Activated CD8-positive, alpha-beta memory T cell treated with anti-CD3 and anti-CD28 coated beads, Interleukin-2, amount 10 ng/mL, durations not matched to agents 7 days and 5 days (primary cell): ENCODE results near the gene EEF1A2. TPM values are rescaled to one million over a fixed set of nuclear protein-coding genes. Genes with fewer than 3 reads are reported as not detected.
A peak's percentile ranks its signal among the peaks of the same experiment; 100 is the strongest.

ENCODE experiments used
- ATAC-seq: fragments of 150-1000 bp; cut with Tn5 transposase; one replicate; pipeline ENCODE4 v1.10.0; 2021; ENCODE audit warnings: moderate library complexity
- CTCF ChIA-PET: fragments of 350-600 bp; sonication (Branson Sonifier 250); formaldehyde crosslinking; loops from one replicate; lab custom pipeline; 2021; ENCODE audit warnings: antibody characterized with exemption; lab: Charles Lee
- DNase-seq: peaks from one replicate; pipeline ENCODE4 v3.0.0-alpha.2; 2020
- H3K27ac Mint-ChIP-seq: one replicate; pipeline ENCODE4 v1.8.0; 2021; ENCODE audit warnings: mild to moderate bottlenecking, mixed read lengths
- H3K27me3 Mint-ChIP-seq: one replicate; pipeline ENCODE4 v1.8.0; 2021; ENCODE audit warnings: mixed read lengths
- H3K36me3 Mint-ChIP-seq: one replicate; pipeline ENCODE4 v1.8.0; 2021; ENCODE audit warnings: mild to moderate bottlenecking, mixed read lengths
- H3K4me1 Mint-ChIP-seq: one replicate; pipeline ENCODE4 v1.8.0; 2021; ENCODE audit warnings: mixed read lengths
- H3K4me3 Mint-ChIP-seq: one replicate; pipeline ENCODE4 v1.8.0; 2021; ENCODE audit warnings: mild to moderate bottlenecking, moderate library complexity, mixed read lengths
- H3K9me3 Mint-ChIP-seq: one replicate; pipeline ENCODE4 v1.8.0; 2022; ENCODE audit warnings: low read depth, mixed read lengths
- total RNA-seq, 2 experiments: library from RNA; stranded (reverse); gene quantifications; one replicate each; pipeline ENCODE4 v1.2.3, GENCODE V29; 2021

The EEF1A2 gene
- under 1 TPM in 1 of 2 experiments, not detected in 1; 0.84 TPM for total RNA-seq

- H3K27me3 Mint-ChIP-seq, result peaks cover 29% of the 10 kb centered on the region
- no peaks in the 10 kb centered on the region for H3K36me3 Mint-ChIP-seq
- no peak within 1 kb of the TSS for H3K27ac Mint-ChIP-seq
- CTCF ChIA-PET, result no interaction called here
- no peaks in the 10 kb centered on the region for H3K9me3 Mint-ChIP-seq
- ATAC-seq (peak; percentile 45), DNase-seq (no peak)
- no peak within 1 kb of the TSS for H3K4me3 Mint-ChIP-seq
- no peaks in the 10 kb centered on the region for H3K4me1 Mint-ChIP-seq
Measured at GRCh38 chr20:63498960-63499337, at the start of gene EEF1A2. Gene EEF1A2, minus strand, starts transcription at chr20:63499083. Its CDS starts 1,320 bp downstream, at chr20:63497763.

GRCh38 chr20:63548542-63548941, 49.7 kb upstream of the EEF1A2 start:
- peaks cover 30% of the 10 kb centered on the region for H3K27me3 Mint-ChIP-seq
- peaks cover 14% of the 10 kb centered on the region for H3K4me1 Mint-ChIP-seq
- no peaks in the 10 kb centered on the region for H3K36me3 Mint-ChIP-seq
- DNase-seq (no peak), ATAC-seq (no peak)
- H3K9me3 Mint-ChIP-seq, result no peaks in the 10 kb centered on the region
- CTCF ChIA-PET, result no interaction called here
- no peak overlapping the region for H3K27ac Mint-ChIP-seq
- H3K4me3 Mint-ChIP-seq, result no peak overlapping the region

- H3K27me3 Mint-ChIP-seq, result peaks cover 30% of the 10 kb centered on the region
- CTCF ChIA-PET, result no interaction called here
- no peak within 1 kb of the TSS for H3K4me3 Mint-ChIP-seq
- peaks cover 10% of the 10 kb centered on the region for H3K4me1 Mint-ChIP-seq
- DNase-seq (no peak), ATAC-seq (no peak)
- H3K9me3 Mint-ChIP-seq, result no peaks in the 10 kb centered on the region
- H3K36me3 Mint-ChIP-seq, result no peaks in the 10 kb centered on the region
- no peak within 1 kb of the TSS for H3K27ac Mint-ChIP-seq
Measured at GRCh38 chr20:63547725-63548480, 49.0 kb upstream of the EEF1A2 start, which contains the start of gene SRMS. Gene SRMS, minus strand, starts transcription at chr20:63547749. Its CDS starts 286 bp downstream, at chr20:63547463.

- Mint-ChIP-seq H3K27ac (no peak overlapping the region), H3K27me3 (peaks cover 28% of the 10 kb centered on the region), H3K36me3 (no peaks in the 10 kb centered on the region), H3K4me1 (peaks cover 2% of the 10 kb centered on the region), H3K4me3 (no peak overlapping the region), H3K9me3 (no peaks in the 10 kb centered on the region)
- CTCF ChIA-PET, result interaction anchor here (1.2 kb wide), 1 partner anchor 9 kb away, joined by 8 read pairs; the partner anchor contains the start of gene PTK6
- DNase-seq (no peak), ATAC-seq (no peak)
Measured at GRCh38 chr20:63546956-63547724, 48.3 kb upstream of the EEF1A2 start.

- CTCF ChIA-PET, result interaction anchor here (1.0 to 1.2 kb wide), 2 partner anchors 8 to 95 kb away, joined by 3 to 8 read pairs; partner anchors contain the start of gene PTK6
- Mint-ChIP-seq H3K9me3 (no peaks in the 10 kb centered on the region), H3K36me3 (no peaks in the 10 kb centered on the region), H3K27me3 (peaks cover 28% of the 10 kb centered on the region), H3K4me3 (no peak overlapping the region), H3K4me1 (no peaks in the 10 kb centered on the region), H3K27ac (no peak overlapping the region)
- DNase-seq (no peak), ATAC-seq (no peak)
Measured at GRCh38 chr20:63546256-63546955, 47.5 kb upstream of the EEF1A2 start.

GRCh38 chr20:63545814-63546213, 46.9 kb upstream of the EEF1A2 start:
- ATAC-seq (no peak), DNase-seq (no peak)
- Mint-ChIP-seq H3K4me1 (no peaks in the 10 kb centered on the region), H3K36me3 (no peaks in the 10 kb centered on the region), H3K27ac (no peak overlapping the region), H3K4me3 (no peak overlapping the region), H3K9me3 (no peaks in the 10 kb centered on the region), H3K27me3 (peaks cover 25% of the 10 kb centered on the region)
- CTCF ChIA-PET, result interaction anchor here (1.0 to 1.2 kb wide), 2 partner anchors 8 to 96 kb away, joined by 3 to 8 read pairs; partner anchors contain the start of gene PTK6

- Mint-ChIP-seq H3K9me3 (no peaks in the 10 kb centered on the region), H3K27me3 (peaks cover 19% of the 10 kb centered on the region), H3K4me3 (no peak overlapping the region), H3K4me1 (no peaks in the 10 kb centered on the region), H3K27ac (no peak overlapping the region), H3K36me3 (no peaks in the 10 kb centered on the region)
- no peak for ATAC-seq
- no peak for DNase-seq
- CTCF ChIA-PET, result no interaction called here
Measured at GRCh38 chr20:63544958-63545516, 46.2 kb upstream of the EEF1A2 start.

GRCh38 chr20:63544241-63544957, 45.5 kb upstream of the EEF1A2 start:
- Mint-ChIP-seq H3K4me1 (no peaks in the 10 kb centered on the region), H3K27me3 (peaks cover 13% of the 10 kb centered on the region), H3K27ac (no peak overlapping the region), H3K9me3 (no peaks in the 10 kb centered on the region), H3K36me3 (no peaks in the 10 kb centered on the region), H3K4me3 (no peak overlapping the region)
- ATAC-seq, result no peak
- CTCF ChIA-PET, result interaction anchor here (1.0 kb wide), 1 partner anchor 8 kb away, joined by 7 read pairs; no protein-coding TSS in a partner anchor
- no peak for DNase-seq

GRCh38 chr20:63543733-63544132, 44.9 kb upstream of the EEF1A2 start:
- no peaks in the 10 kb centered on the region for H3K9me3 Mint-ChIP-seq
- CTCF ChIA-PET, result interaction anchor here (0.8 to 1.0 kb wide), 2 partner anchors 9 to 98 kb away, joined by 3 to 7 read pairs; no protein-coding TSS in a partner anchor

GRCh38 chr20:63543131-63543530, 44.2 kb upstream of the EEF1A2 start:
- Mint-ChIP-seq H3K4me3 (no peak overlapping the region), H3K27me3 (peaks cover 7% of the 10 kb centered on the region), H3K36me3 (no peaks in the 10 kb centered on the region), H3K4me1 (peaks cover 5% of the 10 kb centered on the region), H3K9me3 (no peaks in the 10 kb centered on the region), H3K27ac (no peak overlapping the region)
- no peak for DNase-seq
- ATAC-seq, result no peak
- CTCF ChIA-PET, result interaction anchor here (0.8 to 1.0 kb wide), 2 partner anchors 10 to 99 kb away, joined by 3 to 7 read pairs; no protein-coding TSS in a partner anchor

More at GRCh38 chr20:63543733-63544132, 44.9 kb upstream of the EEF1A2 start:
- Mint-ChIP-seq H3K36me3 (no peaks in the 10 kb centered on the region), H3K4me1 (peaks cover under 1% of the 10 kb centered on the region), H3K27ac (no peak overlapping the region), H3K27me3 (peaks cover 10% of the 10 kb centered on the region), H3K4me3 (no peak overlapping the region)
- DNase-seq, result no peak
- no peak for ATAC-seq

- no peaks in the 10 kb centered on the region for H3K9me3 Mint-ChIP-seq
- ATAC-seq, result no peak
- peaks cover 7% of the 10 kb centered on the region for H3K4me1 Mint-ChIP-seq
- H3K27ac Mint-ChIP-seq, result no peak overlapping the region
- peaks cover 7% of the 10 kb centered on the region for H3K27me3 Mint-ChIP-seq
- H3K36me3 Mint-ChIP-seq, result no peaks in the 10 kb centered on the region
- no peak for DNase-seq
- H3K4me3 Mint-ChIP-seq, result no peak overlapping the region
- CTCF ChIA-PET, result interaction anchor here (1.0 kb wide), 1 partner anchor 99 kb away, joined by 6 read pairs; no protein-coding TSS in a partner anchor
Measured at GRCh38 chr20:63542696-63543095, 43.8 kb upstream of the EEF1A2 start.

GRCh38 chr20:63542031-63542559, 43.2 kb upstream of the EEF1A2 start:
- Mint-ChIP-seq H3K4me3 (no peak overlapping the region), H3K4me1 (peaks cover 11% of the 10 kb centered on the region), H3K27ac (no peak overlapping the region), H3K27me3 (peaks cover 7% of the 10 kb centered on the region), H3K9me3 (no peaks in the 10 kb centered on the region), H3K36me3 (no peaks in the 10 kb centered on the region)
- DNase-seq (no peak), ATAC-seq (no peak)
- CTCF ChIA-PET, result interaction anchor here (1.0 kb wide), 1 partner anchor 100 kb away, joined by 6 read pairs; no protein-coding TSS in a partner anchor
